OCI-LY1 (cell line): ENCODE measurements around the gene RAB15.

Experiments
- H2AFZ ChIP-seq: fragments of 200-600 bp; sonication (generic), shearing (Covaris generic); 2 replicates; pipeline ENCODE4 v1.6.0; 2014; ENCODE audit warnings: antibody characterized with exemption, mild to moderate bottlenecking, low read length
- H3F3A ChIP-seq: fragments of 200-600 bp; sonication (generic), shearing (Covaris generic); 2 replicates; pipeline ENCODE4 v1.6.0; 2014; ENCODE audit warnings: mild to moderate bottlenecking, antibody characterized with exemption, low read length, moderate library complexity; ENCODE audit not compliant: insufficient read depth
- H3K27ac ChIP-seq: fragments of 200-600 bp; sonication (generic); 2 replicates; pipeline ENCODE4 v1.5.1; 2014; ENCODE audit warnings: low read length, mixed run types, mild to moderate bottlenecking, low read depth; ENCODE audit not compliant: poor library complexity, severe bottlenecking
- H3K27me3 ChIP-seq: fragments of 200-600 bp; sonication (generic); 2 replicates; pipeline ENCODE4 v1.6.0; 2014; ENCODE audit warnings: antibody characterized with exemption, mild to moderate bottlenecking, low read length, moderate library complexity; ENCODE audit not compliant: insufficient read depth
- H3K36me3 ChIP-seq: fragments of 200-600 bp; sonication (generic); 2 replicates; pipeline ENCODE4 v1.6.1; 2014; ENCODE audit warnings: mild to moderate bottlenecking, antibody characterized with exemption, low read length, moderate library complexity, mixed read lengths; ENCODE audit not compliant: insufficient read depth
- H3K4me1 ChIP-seq: fragments of 200-600 bp; sonication (generic); 2 replicates; pipeline ENCODE4 v1.5.1; 2014; ENCODE audit warnings: mild to moderate bottlenecking, low read length, moderate library complexity; ENCODE audit not compliant: insufficient read depth, severe bottlenecking
- H3K4me2 ChIP-seq: fragments of 200-600 bp; sonication (generic), shearing (Covaris generic); 2 replicates; pipeline ENCODE4 v1.6.1; 2014; ENCODE audit warnings: low read length
- H3K4me3 ChIP-seq: fragments of 200-600 bp; sonication (generic); 2 replicates; pipeline ENCODE4 v1.5.1; 2014; ENCODE audit warnings: low read length, low read depth, mild to moderate bottlenecking, mixed read lengths; ENCODE audit not compliant: poor library complexity, severe bottlenecking
- H3K79me2 ChIP-seq: fragments of 200-600 bp; shearing (Covaris generic); 2 replicates; pipeline ENCODE4 v1.6.1; 2016; ENCODE audit warnings: mixed run types, low read length, mixed read lengths; ENCODE audit not compliant: insufficient read depth
- H3K9ac ChIP-seq: fragments of 200-600 bp; sonication (generic), shearing (Covaris generic); 2 replicates; pipeline ENCODE4 v1.6.1; 2014; ENCODE audit warnings: mild to moderate bottlenecking, low read length, mixed read lengths
- H3K9me2 ChIP-seq: fragments of 200-600 bp; sonication (generic), shearing (Covaris generic); 2 replicates; pipeline ENCODE4 v1.6.1; 2014; ENCODE audit warnings: low read depth, mild to moderate bottlenecking, low read length, mixed read lengths
- H3K9me3 ChIP-seq: fragments of 200-600 bp; shearing (Covaris generic); 2 replicates; pipeline ENCODE4 v1.6.1; 2014; ENCODE audit warnings: low read length, mixed read lengths
- H4K20me1 ChIP-seq: fragments of 200-600 bp; sonication (generic), shearing (Covaris generic); 2 replicates; pipeline ENCODE4 v1.6.0; 2016; ENCODE audit warnings: mild to moderate bottlenecking, low read length; ENCODE audit not compliant: insufficient read depth
- CTCF ChIP-seq: fragments of 200-600 bp; sonication (generic), shearing (Covaris generic); IDR thresholded peaks from 2 replicates; pipeline ENCODE4 v1.5.1; 2017; ENCODE audit warnings: mild to moderate bottlenecking, antibody characterized with exemption, low read length, moderate library complexity, mixed read lengths
- EZH2 ChIP-seq: fragments of 200-600 bp; sonication (generic), shearing (Covaris generic); IDR thresholded peaks from 2 replicates; pipeline ENCODE4 v1.8.0; 2017; ENCODE audit warnings: borderline replicate concordance, mixed run types, mild to moderate bottlenecking, antibody characterized with exemption, low read length, moderate library complexity, mixed read lengths

The RAB15 gene

DNA sequence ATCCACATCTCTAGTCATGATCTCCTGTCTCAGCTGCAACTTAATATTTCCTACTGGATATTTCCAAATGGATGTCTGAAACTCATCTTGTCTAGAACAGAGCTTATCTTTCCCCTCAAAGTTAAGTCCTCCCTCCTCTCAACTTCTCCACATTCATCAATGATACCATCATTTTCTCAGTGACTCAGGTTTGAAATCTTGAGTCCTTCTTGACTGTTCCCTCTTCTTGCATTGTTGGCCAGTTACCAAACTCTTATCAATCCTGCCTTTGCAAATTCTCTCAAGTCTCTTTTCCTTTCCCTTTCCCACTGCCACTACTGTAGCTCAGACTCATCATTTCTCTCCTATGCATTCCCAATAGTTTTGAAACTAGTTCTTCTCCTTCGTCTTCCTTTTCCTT, 72.2 kb downstream of the RAB15 start:
- Histone ChIP-seq H3K79me2 (no peaks in the 10 kb centered on the region), H3K9me2 (no peaks in the 10 kb centered on the region), H2AFZ (no peak overlapping the region), H3K4me3 (no peak overlapping the region), H4K20me1 (no peaks in the 10 kb centered on the region), H3F3A (no peaks in the 10 kb centered on the region), H3K27ac (no peak overlapping the region), H3K27me3 (0 out of 2 replicates have a peak, but pooled peaks cover 4% of the 10 kb centered on the region), H3K36me3 (no peaks in the 10 kb centered on the region), H3K4me1 (no peaks in the 10 kb centered on the region), H3K9ac (no peak overlapping the region), H3K9me3 (no peaks in the 10 kb centered on the region), H3K4me2 (no peak overlapping the region)
- no peak for TF ChIP-seq EZH2
- no peak for TF ChIP-seq CTCF
